Ecto neural progenitor cell (in vitro differentiated cells): ENCODE measurements around the gene VAMP3.
"Not testable (repeated sequence)": the region's sequence is repeated elsewhere in the genome, so short reads cannot be mapped to it uniquely, and the experiment has no call there.

ENCODE experiments used
- DNase-seq: peaks from one replicate; pipeline ENCODE4 v3.0.0-alpha.2; 2018; ENCODE audit warnings: low spot score

VAMP3 gene

DNA sequence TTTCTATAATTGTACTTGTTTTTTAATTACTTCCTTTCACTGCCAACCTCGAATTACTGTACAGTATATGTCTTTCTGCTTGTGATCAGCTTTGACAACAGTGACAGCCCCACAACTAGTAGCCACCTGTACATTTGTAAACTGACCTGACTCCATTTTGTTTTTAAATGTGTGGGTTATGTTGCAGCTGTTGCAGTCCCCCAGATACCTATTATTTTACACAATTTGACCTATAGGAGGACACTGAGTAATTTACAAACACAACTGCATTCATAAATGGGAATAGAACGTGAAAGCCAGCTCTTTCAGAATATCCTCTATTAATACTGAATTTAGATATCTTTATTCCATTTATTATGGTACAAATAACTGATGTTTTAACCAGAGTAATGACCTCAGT lies 2.5 kb upstream of the VAMP3 start:
- no peak for DNase-seq

DNA sequence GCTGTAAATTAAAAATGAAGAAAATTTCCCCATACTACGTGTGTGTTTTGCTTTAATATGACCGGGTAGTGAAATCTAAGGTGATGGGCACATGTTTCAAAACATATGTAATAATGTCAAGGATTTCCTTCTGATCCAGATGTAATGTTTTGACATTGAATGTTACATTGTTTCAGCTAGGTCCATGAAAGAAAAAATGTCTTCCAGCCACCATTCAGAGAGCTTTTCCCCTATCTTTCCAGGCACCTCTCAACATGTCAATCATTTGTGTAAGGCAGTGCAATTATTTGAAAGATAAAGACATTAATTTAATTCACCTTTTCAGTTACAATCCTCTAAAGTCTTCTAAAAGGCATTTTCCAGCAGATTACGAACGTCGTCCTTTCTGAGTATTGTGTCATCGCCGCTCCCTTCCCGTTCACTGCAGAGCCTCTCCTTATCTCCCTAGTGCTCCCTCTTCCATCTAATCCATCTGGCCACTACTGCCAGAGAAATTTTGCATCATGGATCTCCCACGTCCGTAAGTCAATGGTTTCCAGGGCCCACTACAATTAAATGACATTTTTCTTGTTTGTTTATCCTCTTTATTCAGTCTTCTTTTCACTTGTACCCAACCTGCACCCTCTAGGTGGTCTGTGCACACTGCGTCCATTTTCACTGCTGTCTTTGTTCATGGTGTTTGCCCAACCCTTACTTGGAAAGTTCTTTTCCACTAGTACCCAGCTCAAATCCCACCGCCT lies 1.3 kb upstream of the VAMP3 start:
- no peak for DNase-seq

DNA sequence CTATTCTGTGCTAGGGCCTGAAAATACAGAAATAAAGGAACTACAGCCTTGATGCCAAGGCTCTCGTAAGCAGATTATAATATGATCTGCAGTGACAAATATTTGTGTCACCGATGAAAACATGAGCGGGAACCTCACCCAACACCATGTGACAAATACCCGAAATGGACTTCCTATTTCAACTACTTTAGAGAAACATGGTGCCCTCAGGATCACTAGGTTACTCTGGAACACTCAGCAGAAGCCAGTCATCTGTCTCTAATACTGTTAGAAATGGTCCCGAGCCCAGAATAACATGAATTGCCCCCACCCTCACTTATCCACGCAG lies 463 bp upstream of the VAMP3 start:
- DNase-seq: no peak

- no peak for DNase-seq
Measured at GRCh38 chr1:7771823-7772299, 765 bp downstream of the VAMP3 start.

GRCh38 chr1:7777591-7777990 lies 6.5 kb downstream of the VAMP3 start:
- DNase-seq: no peak

- no peak for DNase-seq
Measured at GRCh38 chr1:7778133-7778628, 7.1 kb downstream of the VAMP3 start.

GRCh38 chr1:7780976-7781375 lies 9.9 kb downstream of the VAMP3 start:
- no peak for DNase-seq

GRCh38 chr1:7781501-7781900 lies 10.4 kb downstream of the VAMP3 start:
- DNase-seq: no peak

- DNase-seq: no peak
Measured at GRCh38 chr1:7781923-7782495, 10.9 kb downstream of the VAMP3 start.

GRCh38 chr1:7783178-7783711 lies 12.1 kb downstream of the VAMP3 start:
- DNase-seq: peak; percentile 89

DNA sequence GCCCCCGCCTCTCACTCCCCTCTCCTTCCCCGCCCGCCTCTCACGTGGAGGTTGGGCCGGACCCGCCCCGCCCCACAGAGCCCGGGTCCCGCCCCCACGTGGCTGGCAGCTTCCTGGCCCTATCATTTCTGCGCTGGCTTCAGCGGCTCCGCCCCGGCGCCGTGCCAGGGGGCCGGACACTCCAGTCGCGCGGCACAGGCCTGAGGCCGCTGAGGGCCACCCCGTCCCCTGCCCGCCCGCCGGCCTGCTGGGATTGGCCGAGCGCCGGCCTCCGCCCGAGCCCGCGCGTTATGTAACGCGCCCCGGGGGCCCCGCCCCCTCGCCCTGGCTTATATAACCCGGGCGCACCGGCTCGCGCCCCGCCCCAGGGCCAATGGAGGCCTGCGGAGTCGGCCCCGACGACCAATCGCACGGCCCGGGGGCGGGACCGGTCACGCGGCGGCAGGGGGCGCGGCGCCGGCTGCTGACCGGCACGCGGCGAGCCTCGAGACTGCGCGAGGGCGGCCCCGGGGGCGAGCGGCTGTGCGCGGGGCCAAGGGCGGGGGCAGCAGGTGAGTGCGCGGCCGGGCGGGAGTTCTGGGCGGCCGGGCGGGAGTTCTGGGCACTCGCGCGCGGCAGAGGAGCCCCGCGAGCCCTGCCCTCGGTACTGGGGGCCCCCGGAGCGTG lies 12.9 kb downstream of the VAMP3 start, which contains the start of gene PER3:
TSS of gene PER3 (plus strand) at position 466 of the 666 bp plus-strand sequence. CDS start 587 bp downstream, outside the sequence.
- peak; percentile 98 for DNase-seq

DNA sequence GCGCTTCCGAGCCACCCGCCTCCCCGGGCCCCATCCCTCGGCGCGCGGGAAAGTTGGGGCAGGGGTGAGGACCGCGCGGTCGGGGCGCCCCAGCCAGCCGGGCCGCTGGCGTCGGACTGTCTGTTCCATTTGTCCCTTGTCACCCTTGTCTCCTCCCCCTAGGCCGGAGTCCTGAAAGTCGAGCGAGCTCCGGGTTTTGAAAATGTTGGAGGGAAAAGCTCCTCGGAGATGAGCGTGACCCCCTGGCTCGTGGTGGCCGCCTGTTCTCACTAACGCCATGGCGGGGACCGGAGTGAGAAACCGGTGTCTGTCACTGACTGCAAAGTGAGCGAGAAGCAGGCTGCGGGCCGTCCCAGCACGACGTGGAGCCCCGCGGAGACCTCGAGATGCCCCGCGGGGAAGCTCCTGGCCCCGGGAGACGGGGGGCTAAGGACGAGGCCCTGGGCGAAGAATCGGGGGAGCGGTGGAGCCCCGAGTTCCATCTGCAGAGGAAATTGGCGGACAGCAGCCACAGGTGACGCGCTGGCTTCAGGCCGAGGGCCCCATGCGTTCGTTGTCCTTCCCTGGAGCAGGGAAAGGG lies 13.5 kb downstream of the VAMP3 start:
- DNase-seq: peak; percentile 57

DNA sequence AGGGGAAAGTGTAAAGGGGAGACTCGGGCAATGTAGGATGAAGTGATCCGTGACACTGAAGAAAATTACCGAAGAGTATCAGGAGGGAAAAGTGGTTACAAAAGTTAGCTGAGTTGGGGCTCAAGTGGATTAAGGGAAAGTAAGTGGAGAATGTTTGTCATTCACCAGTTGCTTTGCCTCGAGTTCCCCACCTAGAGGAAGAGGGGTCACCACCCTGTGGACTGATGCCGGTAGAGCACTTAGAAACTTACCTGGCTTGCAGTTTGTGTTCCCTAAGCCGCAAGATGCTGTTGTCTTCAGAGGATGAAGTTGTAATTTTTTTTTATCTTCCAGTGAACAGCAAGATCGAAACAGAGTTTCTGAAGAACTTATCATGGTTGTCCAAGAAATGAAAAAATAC lies 14.0 kb downstream of the VAMP3 start:
- DNase-seq: no peak

GRCh38 chr1:7786795-7787194 lies 15.7 kb downstream of the VAMP3 start:
- DNase-seq: no peak

- DNase-seq: no peak
Measured at GRCh38 chr1:7789828-7790227, 18.7 kb downstream of the VAMP3 start.

DNA sequence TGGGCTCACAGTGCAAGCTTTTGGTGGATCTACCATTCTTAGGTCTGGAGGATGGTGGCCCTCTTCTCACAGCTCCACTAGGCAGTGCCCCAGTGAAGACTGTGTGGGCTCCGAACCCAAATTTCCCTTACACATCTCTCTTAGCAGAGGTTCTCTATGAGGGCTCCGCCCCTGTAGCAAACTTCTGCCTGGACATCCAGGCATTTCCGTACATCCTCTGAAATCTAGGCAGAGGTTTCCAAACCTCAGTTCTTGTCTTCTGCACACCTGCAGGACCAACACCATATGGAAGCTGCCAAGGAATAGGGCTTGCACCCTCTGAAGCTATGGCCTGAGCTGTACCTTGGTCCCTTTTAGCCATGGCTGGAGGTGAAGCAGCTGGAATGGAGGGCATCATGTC lies 19.9 kb downstream of the VAMP3 start:
- DNase-seq: not testable (repeated sequence)

- no peak for DNase-seq
Measured at GRCh38 chr1:7795406-7795805, 24.3 kb downstream of the VAMP3 start.

DNA sequence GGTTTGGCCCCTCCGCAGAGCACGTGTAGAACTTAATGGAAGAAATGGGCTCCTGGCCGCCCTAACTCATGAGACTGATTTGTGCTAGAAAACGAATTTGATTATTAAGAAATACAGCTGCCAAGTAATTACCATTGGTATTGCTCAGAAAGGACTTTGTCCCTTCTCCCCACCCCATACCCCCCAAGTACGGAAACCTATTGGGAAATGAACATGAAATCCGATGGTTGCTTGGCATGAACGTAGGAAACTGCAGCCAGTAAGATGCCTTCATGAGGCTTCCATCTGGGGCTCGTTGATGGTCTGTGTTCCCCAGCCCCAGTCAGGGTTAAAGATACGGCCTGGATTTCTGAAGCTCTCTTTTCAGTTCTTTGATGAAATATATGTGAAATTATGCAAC lies 34.4 kb downstream of the VAMP3 start:
- DNase-seq: no peak

DNA sequence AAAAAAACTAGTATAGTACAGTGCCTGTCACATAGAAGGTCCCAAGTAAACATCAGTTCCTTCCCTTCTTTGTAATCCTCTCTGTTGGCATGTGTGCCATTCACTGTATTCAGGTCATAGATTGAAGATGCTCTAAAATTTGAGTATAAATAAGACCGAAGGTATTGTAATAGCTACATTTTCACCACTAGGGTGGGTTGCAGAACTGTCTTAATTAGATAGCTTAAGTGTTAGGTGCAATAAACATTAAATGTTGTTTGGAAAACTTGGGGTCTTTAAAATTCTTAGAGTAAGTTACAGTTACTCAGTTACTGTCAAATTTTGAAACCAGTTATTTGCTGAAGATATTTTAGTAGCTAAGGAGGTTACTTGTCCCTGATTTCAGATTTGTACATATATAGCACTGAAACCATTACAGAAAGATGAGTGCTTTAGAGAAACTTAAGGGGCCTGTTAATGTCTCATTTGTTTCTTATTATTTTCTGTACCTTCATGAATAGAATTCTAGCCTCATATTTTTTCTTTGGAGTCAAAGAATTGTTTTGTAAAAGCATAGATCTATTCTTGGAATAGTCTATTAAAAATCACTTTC lies 37.3 kb downstream of the VAMP3 start:
- no peak for DNase-seq

DNA sequence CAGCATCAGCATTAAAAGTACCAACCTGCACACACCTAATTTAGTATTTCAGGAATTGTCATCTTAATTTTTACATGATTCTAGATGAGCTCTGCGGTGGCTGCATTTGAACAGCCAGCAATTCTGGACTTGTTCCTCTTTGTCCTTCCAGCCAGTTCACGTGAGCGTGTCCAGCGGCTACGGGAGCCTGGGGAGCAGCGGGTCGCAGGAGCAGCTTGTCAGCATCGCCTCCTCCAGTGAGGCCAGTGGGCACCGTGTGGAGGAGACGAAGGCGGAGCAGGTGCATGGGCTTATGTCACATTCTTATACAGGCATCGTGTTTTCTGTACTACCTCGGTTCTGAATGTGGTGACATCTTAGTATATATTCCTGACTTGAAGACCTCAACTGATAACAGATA lies 38.6 kb downstream of the VAMP3 start:
- no peak for DNase-seq

DNA sequence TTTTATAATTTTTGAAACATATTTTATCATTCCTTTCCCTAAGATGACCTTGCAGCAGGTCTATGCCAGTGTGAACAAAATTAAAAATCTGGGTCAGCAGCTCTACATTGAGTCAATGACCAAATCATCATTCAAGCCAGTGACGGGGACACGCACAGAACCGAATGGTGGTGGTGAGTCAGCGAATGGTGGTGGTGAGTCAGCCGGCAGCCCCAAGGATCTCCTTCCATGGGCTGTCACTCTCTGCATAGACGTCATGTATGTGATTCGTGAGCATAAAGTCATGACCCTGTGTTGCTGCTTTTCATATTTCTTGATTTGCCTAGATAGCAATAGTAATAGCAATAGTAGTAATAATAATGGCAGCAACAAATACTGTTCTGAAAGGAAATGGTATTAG lies 39.3 kb downstream of the VAMP3 start:
- no peak for DNase-seq

- DNase-seq: no peak
Measured at GRCh38 chr1:7811476-7811875, 40.4 kb downstream of the VAMP3 start.
